DMS153 (cell line): Measurements from ENCODE around the gene DNPH1.
A peak's percentile ranks its signal among the peaks of the same experiment; 100 is the strongest.

Experiments used
- DNase-seq: peaks from one replicate; lab custom pipeline; 2025; lab: John Stamatoyannopoulos, UW

The DNPH1 gene

DNA sequence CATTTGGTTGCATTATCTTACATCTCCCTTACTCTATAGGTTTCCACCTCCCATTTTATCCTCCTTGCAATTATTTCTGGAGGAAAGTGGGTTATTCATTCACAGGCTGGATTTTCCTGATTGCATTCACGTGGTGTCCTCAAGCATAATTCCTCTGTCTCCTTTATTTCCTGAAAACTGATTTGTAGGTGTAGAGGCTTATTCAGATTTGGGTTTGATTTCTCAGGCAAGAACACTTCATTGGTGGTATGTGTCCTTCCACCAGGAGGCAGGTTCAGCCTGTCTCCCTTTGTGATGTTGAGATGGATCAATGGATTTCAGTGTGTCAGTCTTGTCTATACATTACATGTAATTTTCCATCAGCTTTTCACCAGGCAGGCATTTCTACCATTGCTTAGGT is 17.3 kb downstream of the DNPH1 start:
- DNase-seq: no peak

DNA sequence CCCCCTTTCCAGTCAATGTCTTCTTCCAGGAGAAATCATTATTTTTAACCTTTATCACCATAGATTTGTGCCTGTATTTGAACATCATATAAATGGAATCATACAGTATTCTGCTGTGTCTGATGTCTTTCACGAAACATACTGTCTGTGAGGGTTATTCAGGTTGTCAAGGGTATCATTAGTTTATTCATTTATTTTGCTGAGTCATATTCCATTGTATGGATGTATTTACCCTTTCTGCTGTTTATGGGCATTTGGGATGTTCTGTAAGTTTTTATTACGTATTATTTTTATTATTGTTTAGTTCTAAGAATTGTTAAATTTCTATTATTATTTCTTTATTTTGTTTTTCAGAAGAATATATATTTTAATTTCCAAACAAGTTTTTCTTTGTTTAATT is 22.0 kb downstream of the DNPH1 start:
- no peak for DNase-seq

DNA sequence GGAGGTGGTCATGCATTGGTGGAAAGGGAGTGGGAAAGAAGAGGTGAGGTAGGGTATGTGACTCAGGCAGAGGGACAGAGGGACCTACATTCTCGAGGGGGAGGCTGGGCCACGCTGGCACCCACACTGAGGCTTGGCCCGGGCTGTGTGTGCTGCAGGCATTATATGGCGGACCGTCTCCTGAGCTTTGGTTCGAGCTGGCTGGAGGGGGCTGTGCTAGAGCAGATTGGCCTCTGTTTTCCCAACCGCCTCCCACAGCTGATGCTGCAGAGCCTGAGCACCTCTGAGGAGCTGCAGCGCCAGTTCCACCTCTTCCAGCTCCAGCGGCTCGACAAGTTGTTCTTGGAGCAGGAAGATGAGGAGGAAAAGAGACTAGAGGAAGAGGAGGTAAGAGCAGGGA is 23.4 kb downstream of the DNPH1 start:
- no peak for DNase-seq

DNA sequence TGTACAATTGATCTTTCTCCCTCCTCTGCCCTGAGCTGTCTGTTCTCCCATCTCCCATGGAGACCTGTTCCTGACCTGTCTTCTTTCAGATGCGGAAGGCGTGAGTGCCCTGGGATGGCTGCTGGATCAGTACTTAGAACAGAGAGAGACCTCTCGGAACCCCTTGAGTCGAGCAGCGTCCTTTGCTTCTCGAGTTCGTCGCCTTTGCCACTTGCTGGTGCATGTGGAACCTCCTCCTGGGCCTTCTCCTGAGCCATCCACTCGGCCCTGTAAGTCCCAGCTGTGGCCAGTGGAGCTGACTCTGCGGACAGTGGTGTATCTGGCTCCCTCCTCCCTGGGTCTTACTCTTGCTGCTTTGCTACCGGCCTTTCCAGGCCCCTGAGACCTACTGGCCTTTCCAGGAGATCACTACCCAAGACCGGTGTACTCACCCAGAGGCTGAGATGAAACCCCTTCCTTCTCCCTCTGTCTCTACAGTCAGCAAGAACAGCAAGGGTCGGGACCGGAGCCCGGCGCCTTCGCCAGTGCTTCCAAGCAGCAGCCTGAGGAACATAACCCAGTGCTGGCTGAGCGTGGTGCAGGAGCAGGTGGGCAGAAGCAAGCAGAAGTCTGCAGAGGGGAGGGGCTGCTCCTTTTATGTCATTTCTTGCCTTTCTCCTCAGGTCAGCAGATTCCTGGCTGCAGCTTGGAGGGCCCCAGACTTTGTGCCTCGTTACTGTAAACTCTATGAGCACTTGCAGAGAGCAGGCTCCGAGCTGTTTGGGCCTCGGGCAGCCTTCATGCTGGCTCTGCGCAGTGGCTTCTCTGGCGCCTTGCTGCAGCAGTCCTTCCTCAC is 24.8 kb downstream of the DNPH1 start:
- DNase-seq: no peak

DNA sequence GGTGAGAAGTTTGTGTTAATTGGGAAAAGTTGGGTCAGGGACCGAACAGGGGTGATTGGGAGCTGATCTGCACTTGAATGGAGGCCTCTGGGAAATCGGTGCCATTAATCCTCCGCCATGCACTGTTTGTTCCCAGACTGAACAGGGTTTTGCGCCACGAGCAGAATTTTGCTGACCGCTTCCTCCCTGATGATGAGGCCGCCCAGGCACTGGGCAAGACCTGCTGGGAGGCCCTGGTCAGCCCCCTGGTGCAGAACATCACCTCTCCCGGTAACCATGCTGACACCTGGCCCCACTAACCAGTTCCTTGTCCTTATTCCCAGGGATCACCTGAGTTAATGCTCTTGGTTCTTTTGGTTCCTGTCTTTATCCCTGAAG is 25.6 kb downstream of the DNPH1 start:
- no peak for DNase-seq

GRCh38 chr6:43203029-43203717 is 26.1 kb downstream of the DNPH1 start:
- no peak for DNase-seq

DNA sequence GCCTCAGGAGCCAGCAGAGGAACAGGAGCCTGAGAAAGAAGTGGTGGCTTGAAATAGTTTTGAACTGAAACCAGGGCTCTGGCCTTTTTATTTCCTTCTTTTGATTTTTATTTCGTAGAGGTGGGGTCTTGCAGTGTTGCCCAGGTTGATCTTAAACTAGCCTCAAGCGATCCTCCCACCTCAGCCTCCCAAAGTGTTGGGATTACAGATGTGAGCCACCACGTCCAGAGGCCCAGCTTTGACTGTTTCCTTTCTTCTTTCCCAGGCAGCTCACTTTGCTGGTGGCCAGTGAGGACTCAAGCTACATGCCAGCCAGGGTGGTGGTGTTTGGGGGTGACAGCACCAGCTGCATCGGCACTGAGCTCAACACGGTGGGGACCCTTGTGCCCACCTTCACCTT is 26.8 kb downstream of the DNPH1 start:
- DNase-seq: no peak

DNA sequence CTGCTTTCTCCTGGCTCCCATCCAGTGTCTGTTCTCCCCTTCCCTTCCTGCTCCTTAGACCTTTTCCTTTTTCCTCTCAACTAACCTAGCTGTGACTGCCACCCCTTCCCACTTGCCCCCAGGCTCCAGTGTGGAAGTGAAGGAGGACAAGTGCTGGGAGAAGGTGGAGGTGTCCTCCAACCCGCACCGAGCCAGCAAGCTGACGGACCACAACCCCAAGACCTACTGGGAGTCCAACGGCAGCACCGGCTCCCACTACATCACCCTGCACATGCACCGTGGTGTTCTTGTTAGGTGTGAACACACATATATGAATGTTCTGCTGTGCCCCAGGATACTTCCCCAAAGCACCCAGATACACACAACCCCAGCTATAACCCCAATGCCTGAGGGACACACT is 28.7 kb downstream of the DNPH1 start:
- no peak for DNase-seq

GRCh38 chr6:43199912-43200311 is 29.4 kb downstream of the DNPH1 start:
- DNase-seq: no peak

DNA sequence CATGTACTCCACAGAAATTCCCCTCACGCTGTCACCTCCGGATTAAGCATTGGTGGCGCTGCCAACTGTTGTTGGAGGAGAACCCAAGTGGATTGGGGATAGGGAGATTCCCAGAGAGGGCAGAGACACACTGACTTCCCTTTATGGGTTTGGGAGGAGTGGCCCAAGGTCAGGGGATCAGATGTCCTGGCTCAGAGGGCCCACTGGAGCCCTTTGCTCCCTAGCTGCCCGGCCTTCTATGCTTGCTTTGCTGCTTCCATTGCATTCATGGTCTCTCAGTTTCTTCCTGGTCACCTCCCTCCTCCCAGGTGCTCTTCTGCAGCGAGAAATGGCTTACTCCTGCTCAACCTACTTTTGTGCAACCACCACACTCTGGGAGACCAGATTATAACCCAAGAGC is 32.9 kb downstream of the DNPH1 start:
- DNase-seq: no peak

DNA sequence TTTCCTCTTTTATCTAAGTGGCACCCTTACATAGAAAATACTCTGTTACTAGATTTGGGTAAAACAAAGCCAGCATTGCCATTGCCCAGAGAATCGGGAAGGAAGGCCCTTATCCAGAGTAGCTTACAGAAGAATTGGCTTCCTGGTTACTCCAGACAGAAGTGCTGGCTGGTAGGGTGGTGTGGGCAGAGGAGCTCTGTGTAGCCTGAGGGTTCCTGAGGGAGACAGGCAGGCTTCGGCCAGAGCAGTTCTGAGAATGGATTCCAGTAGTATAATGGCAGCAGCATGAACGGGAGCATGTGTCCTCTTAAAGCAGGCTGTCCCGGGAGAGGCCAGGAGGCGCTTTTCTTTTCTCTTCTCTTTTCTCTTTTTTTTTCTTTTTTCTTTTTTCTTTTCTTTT is 35.4 kb downstream of the DNPH1 start:
- no peak for DNase-seq

DNA sequence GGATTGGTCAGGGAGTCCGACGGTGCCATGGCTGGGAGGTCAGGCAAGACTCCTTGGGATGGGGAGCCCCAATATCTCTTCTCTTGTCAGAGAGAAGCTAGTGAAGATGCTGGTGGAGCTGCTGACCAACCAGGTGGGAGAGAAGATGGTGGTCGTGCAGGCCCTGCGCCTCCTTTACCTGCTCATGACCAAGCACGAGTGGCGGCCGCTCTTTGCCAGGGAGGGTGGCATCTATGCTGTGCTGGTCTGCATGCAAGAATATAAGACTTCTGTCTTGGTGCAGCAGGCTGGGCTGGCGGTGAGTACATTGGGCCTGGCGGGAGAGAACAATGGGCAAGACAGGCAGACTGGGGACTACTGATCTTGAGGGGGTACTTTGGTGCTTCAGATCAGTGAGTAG is 36.4 kb downstream of the DNPH1 start:
- no peak for DNase-seq

DNA sequence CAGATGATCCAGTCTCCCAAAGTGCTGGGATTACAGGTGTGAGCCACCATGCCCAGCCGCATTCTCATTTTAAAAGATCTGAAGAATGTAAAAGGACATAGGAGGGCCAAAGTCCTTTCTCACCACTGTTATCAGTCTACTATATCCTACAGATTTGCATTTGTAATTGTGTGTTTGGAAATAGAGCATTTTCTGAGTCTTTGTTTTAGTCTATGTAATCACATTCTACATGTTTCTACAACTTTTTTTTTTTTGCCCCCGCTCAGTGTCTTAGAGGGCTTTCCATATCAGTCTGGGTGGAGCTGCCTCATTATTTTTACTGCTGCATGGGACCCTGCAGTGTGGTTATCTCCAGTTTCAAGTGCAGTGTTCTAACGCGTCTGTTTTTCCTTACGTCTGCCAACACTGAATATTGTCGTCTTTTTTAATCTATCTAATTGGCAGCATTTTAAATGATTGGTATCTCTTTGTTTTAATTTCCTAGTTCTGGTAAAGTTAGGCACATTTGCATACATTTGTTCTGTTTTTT is 39.4 kb downstream of the DNPH1 start:
- no peak for DNase-seq

DNA sequence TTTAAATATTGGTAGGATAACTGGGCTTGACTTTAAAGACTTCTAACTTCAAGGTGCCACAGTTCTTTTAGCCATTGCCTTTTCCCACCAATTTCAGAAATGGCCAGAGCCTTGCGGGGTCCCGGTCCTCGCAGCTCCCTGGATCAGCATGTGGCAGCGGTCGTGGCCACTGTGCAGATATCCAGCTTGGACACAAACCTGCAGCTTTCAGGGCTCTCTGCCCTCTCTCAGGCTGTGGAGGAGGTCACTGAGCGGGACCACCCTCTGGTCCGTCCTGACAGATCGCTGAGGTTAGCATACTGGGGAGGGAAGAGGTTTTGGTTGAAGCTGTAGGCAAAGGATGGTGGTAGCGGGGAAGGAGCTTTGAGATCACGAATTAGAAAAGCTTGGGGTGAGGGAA is 40.9 kb downstream of the DNPH1 start:
- DNase-seq: no peak

- DNase-seq: no peak
Measured at GRCh38 chr6:43187821-43188220, 41.5 kb downstream of the DNPH1 start.

- DNase-seq: no peak
Measured at GRCh38 chr6:43186706-43187105, 42.6 kb downstream of the DNPH1 start.

DNA sequence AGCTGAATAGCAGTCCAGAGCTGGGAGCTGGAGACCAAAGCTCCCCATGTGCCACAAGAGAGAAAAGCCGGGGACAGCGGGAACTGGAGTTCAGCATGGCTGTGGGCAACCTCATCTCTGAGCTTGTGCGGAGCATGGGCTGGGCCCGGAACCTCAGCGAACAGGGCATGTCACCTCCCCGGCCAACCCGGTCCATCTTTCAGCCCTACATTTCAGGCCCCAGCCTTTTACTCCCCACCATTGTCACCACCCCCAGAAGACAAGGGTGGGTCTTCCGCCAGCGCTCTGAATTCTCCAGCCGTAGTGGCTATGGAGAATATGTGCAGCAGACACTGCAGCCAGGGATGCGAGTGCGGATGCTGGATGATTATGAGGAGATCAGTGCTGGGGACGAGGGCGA is 43.3 kb downstream of the DNPH1 start:
- DNase-seq: no peak

DNA sequence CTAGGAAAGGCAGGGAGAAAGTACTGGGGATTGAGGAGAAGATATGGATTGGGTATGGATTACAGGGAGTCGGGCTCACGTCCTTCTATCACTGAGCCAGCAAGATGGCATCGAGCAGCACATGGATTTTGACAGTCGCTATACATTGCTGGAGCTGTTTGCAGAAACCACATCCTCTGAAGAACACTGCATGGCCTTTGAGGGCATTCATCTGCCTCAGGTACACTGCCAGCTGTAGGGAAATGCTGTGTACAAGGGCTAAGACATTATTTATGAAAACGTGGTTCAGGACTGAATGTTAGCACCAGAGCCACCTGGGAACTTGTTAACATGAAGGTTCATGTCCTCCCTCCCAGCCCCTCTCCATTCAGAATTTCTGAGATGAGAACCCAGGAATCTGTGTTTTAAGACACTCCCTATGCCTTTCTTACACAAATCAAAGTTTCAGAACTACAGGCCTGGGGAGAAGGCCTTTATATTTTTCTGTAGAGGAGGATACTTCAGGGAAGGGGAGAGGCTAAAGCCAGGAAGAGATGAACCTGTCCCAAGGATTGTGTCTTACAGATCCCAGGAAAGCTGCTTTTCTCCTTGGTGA is 43.8 kb downstream of the DNPH1 start:
- no peak for DNase-seq

- DNase-seq: no peak
Measured at GRCh38 chr6:43184268-43184985, 44.9 kb downstream of the DNPH1 start.

- no peak for DNase-seq
Measured at GRCh38 chr6:43183441-43183840, 45.8 kb downstream of the DNPH1 start.

- DNase-seq: peak; percentile 42
Measured at GRCh38 chr6:43181942-43182860, 47.1 kb downstream of the DNPH1 start, which contains the start of gene CUL9. Gene CUL9, plus strand, starts transcription at chr6:43182196. Its CDS starts 2,115 bp downstream, at chr6:43184311.
